Neuronal stem cell (in vitro differentiated cells): Measurements from ENCODE around the gene CFAP107.

Source experiments
- DNase-seq: peaks from one replicate; pipeline ENCODE4 v3.0.0-alpha.2; 2013; ENCODE audit warnings: low spot score
- H2AFZ ChIP-seq: one replicate; pipeline ENCODE4 v1.6.1; 2013; ENCODE audit warnings: mild to moderate bottlenecking, low read length, inconsistent platforms
- H2AK5ac ChIP-seq: 2 replicates; pipeline ENCODE4 v1.6.1; 2013; ENCODE audit warnings: low read depth, mild to moderate bottlenecking, inconsistent platforms, low read length, moderate library complexity, mixed read lengths
- H2BK120ac ChIP-seq: 2 replicates; pipeline ENCODE4 v1.6.1; 2013; ENCODE audit warnings: low read depth, mild to moderate bottlenecking, inconsistent platforms, low read length, moderate library complexity, mixed read lengths
- H2BK12ac ChIP-seq: one replicate; pipeline ENCODE4 v1.6.1; 2013; ENCODE audit warnings: low read length, inconsistent platforms
- H2BK15ac ChIP-seq: 2 replicates; pipeline ENCODE4 v1.6.1; 2013; ENCODE audit warnings: mild to moderate bottlenecking, low read length, inconsistent platforms, mixed read lengths
- H2BK5ac ChIP-seq: one replicate; pipeline ENCODE4 v1.6.1; 2013; ENCODE audit warnings: inconsistent platforms, mild to moderate bottlenecking, low read length, moderate library complexity
- H3K14ac ChIP-seq: one replicate; pipeline ENCODE4 v1.6.1; 2013; ENCODE audit warnings: low read length, inconsistent platforms
- H3K18ac ChIP-seq: 2 replicates; pipeline ENCODE4 v1.6.1; 2013; ENCODE audit warnings: low read length, inconsistent platforms
- H3K23ac ChIP-seq: 2 replicates; pipeline ENCODE4 v1.6.1; 2013; ENCODE audit warnings: low read depth, mild to moderate bottlenecking, mixed read lengths, low read length, inconsistent platforms; ENCODE audit not compliant: poor library complexity
- H3K27ac ChIP-seq: replicated peaks from 3 replicates; pipeline ENCODE4 v1.5.1; 2013; ENCODE audit warnings: low read length, inconsistent platforms
- H3K27me3 ChIP-seq, 3 experiments: 2 replicates each; pipeline ENCODE4 v1.6.1; 2013; ENCODE audit warnings: low read length in 3 of 3, mild to moderate bottlenecking in 2 of 3, inconsistent platforms in 1 of 3, low read depth in 1 of 3, mixed read lengths in 1 of 3, moderate library complexity in 1 of 3; ENCODE audit not compliant: control insufficient read depth in 3 of 3, insufficient read depth in 3 of 3
- H3K36me3 ChIP-seq, 2 donors: replicated peaks in 1 of 2; 2 replicates each; pipeline ENCODE4 v1.6.1; 2013; ENCODE audit warnings: low read length in 2 of 2; ENCODE audit not compliant: control insufficient read depth in 2 of 2, insufficient read depth in 2 of 2
- H3K4ac ChIP-seq: 2 replicates; pipeline ENCODE4 v1.6.1; 2013; ENCODE audit warnings: inconsistent platforms, mild to moderate bottlenecking, low read length, moderate library complexity
- H3K4me1 ChIP-seq, 2 donors: 1 replicate in 1 of 2; 2 replicates in 1 of 2; pipeline ENCODE4 v1.6.1; 2013; ENCODE audit warnings: low read length in 2 of 2, low read depth in 1 of 2; ENCODE audit not compliant: control insufficient read depth in 2 of 2, insufficient read depth in 1 of 2
- H3K4me2 ChIP-seq: one replicate; pipeline ENCODE4 v1.6.1; 2013; ENCODE audit warnings: mild to moderate bottlenecking, low read length, inconsistent platforms; ENCODE audit not compliant: insufficient read depth, poor library complexity, severe bottlenecking
- H3K4me3 ChIP-seq, 2 donors: 2 replicates each; pipeline ENCODE4 v1.5.1; 2013; ENCODE audit warnings: low read length in 2 of 2, mild to moderate bottlenecking in 2 of 2, inconsistent platforms in 1 of 2, moderate library complexity in 1 of 2
- H3K79me1 ChIP-seq: one replicate; pipeline ENCODE4 v1.6.1; 2013; ENCODE audit warnings: low read depth, mild to moderate bottlenecking, inconsistent platforms, low read length, moderate library complexity
- H3K9ac ChIP-seq: one replicate; pipeline ENCODE4 v1.6.1; 2013; ENCODE audit warnings: mild to moderate bottlenecking, low read depth, low read length, inconsistent platforms; ENCODE audit not compliant: poor library complexity
- H3K9me3 ChIP-seq, 2 donors: replicated peaks in 1 of 2; 2 replicates each; pipeline versions ENCODE3 to v1.6.1; 2013; ENCODE audit warnings: low read length in 2 of 2, mild to moderate bottlenecking in 2 of 2, inconsistent platforms in 1 of 2, low read depth in 1 of 2, mixed read lengths in 1 of 2, moderate library complexity in 1 of 2; ENCODE audit not compliant: control insufficient read depth in 2 of 2, insufficient read depth in 1 of 2
- H4K8ac ChIP-seq: one replicate; pipeline ENCODE4 v1.6.1; 2013; ENCODE audit warnings: low read depth, mild to moderate bottlenecking, inconsistent platforms, low read length, moderate library complexity
- H4K91ac ChIP-seq: one replicate; pipeline ENCODE4 v1.6.1; 2013; ENCODE audit warnings: low read length, low read depth, mild to moderate bottlenecking, inconsistent platforms; ENCODE audit not compliant: poor library complexity
- WGBS, 2 donors: extraction: QIAGEN DNeasy Blood & Tissue Kit; methylation state at CpG; one replicate each; pipeline ENCODE4 v1.1.7; 2013; ENCODE audit warnings: missing lambda C conversion rate in 2 of 2, mixed read lengths in 1 of 2; ENCODE audit not compliant: insufficient read length in 2 of 2, insufficient replicate concordance in 1 of 2; ENCODE audit errors: extremely low coverage in 2 of 2; 5-methylcytosine and 5-hydroxymethylcytosine counted together

CFAP107 gene

DNA sequence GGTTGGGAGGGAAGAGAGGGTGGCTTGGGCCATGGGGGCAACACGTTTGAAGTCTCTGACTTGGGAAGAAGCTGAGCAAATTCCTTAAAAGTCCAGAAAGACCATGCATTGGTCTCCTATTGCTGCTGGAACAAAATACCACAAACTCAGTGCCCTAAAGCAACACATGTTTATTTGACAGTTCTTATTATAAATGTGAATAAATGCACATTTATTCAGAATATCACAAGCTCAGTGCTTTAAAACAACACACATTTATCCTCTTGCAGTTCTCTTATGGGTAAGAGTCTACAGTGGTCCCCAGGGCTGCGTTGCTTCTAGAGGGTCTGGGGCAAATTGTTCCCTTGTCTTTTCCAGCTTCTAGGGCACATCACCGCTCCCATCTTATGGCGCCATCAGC, 17.5 kb downstream of the CFAP107 start:
- Histone ChIP-seq H3K18ac (no peak overlapping the region), H2BK12ac (no peak overlapping the region), H3K4me2 (no peak overlapping the region), H3K23ac (no peak overlapping the region), H2BK15ac (no peak overlapping the region), H4K91ac (no peak overlapping the region), H3K9me3 (no peaks in the 10 kb centered on the region), H3K4ac (no peak overlapping the region), H3K4me1 (no peaks in the 10 kb centered on the region), H2BK120ac (no peak overlapping the region), H4K8ac (no peak overlapping the region), H3K27me3 (peaks cover 0 to 8% (median 0%) of the 10 kb centered on the region in 3 experiments), H3K9ac (no peak overlapping the region), H2AFZ (no peak overlapping the region), H3K14ac (no peak overlapping the region), H3K4me3 (no peak overlapping the region), H2AK5ac (no peak overlapping the region), H2BK5ac (no peak overlapping the region), H3K36me3 (no peaks in the 10 kb centered on the region), H3K79me1 (no peaks in the 10 kb centered on the region), H3K27ac (no peak overlapping the region)
- DNase-seq = no peak
- WGBS, 2 donors = no CpG with 5 or more reads among the region's 4 CpGs

DNA sequence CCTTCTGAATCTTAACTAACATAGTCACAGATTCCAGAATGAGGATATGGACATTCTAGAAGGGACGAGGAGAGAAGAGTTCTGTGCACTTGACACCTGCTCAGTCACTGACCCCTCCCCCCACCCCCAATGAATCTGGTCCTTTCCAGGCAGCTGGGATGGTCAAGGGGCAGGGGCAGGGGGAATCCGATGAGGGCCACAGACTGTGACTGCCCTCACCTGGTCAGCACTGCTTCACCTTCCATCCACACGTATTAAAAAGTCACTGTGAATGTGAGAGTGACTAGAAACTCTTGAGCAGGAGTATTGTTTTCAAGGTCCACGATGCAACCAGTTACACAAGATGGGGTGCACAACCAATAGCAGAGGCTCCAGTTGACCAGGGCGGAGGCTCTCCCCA, 18.0 kb downstream of the CFAP107 start:
- no CpG with 5 or more reads among the region's 5 CpGs for WGBS, 2 donors
- H2BK5ac ChIP-seq = no peak overlapping the region

DNA sequence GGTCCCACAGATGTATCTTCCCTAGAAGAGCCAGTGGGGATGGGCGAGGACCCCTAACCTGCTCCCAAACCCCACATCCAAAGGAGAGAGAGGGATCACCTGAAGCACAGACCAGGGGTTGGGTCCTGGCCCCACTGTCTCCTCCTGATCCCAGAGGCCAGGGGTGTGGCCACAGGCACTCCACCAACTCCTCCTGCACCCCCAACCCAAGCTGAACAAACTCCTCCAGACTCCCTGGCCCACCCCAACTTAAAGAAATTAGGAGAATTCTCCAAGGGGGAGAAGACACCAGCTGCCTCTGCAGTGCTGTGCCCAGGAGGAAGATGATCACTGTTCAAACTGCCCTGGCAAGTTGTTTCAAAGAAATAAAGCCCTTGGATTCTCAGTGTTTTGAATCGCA, 23.0 kb downstream of the CFAP107 start:
- Histone ChIP-seq H3K9ac (no peak overlapping the region), H4K8ac (no peak overlapping the region), H3K36me3 (no peaks in the 10 kb centered on the region), H3K9me3 (no peaks in the 10 kb centered on the region), H3K4me1 (no peaks in the 10 kb centered on the region), H4K91ac (no peak overlapping the region), H3K18ac (no peak overlapping the region), H3K27ac (no peak overlapping the region), H2BK12ac (no peak overlapping the region), H3K4ac (no peak overlapping the region), H3K27me3 (peaks cover 0 to 22% (median 2%) of the 10 kb centered on the region in 3 experiments), H2BK5ac (no peak overlapping the region), H3K4me2 (no peak overlapping the region), H2BK120ac (no peak overlapping the region), H3K4me3 (no peak overlapping the region), H2AK5ac (no peak overlapping the region), H3K14ac (no peak overlapping the region), H2AFZ (no peak overlapping the region), H3K23ac (no peak overlapping the region), H3K79me1 (no peaks in the 10 kb centered on the region), H2BK15ac (no peak overlapping the region)
- no CpG with 5 or more reads among the region's 2 CpGs for WGBS, 2 donors
- DNase-seq = no peak

More for the DNA sequence above, 18.0 kb downstream of the CFAP107 start:
- no peak overlapping the region for H3K14ac ChIP-seq
- no peak overlapping the region for H2BK15ac ChIP-seq
- H3K4me1 ChIP-seq = no peaks in the 10 kb centered on the region
- H3K79me1 ChIP-seq = no peaks in the 10 kb centered on the region
- H3K27ac ChIP-seq = no peak overlapping the region
- H4K8ac ChIP-seq = no peak overlapping the region
- H2BK120ac ChIP-seq = no peak overlapping the region
- no peak overlapping the region for H3K4ac ChIP-seq
- no peak overlapping the region for H3K9ac ChIP-seq
- H3K4me3 ChIP-seq = no peak overlapping the region
- H4K91ac ChIP-seq = no peak overlapping the region
- H3K18ac ChIP-seq = no peak overlapping the region
- no peak overlapping the region for H3K23ac ChIP-seq
- H2BK12ac ChIP-seq = no peak overlapping the region
- no peak overlapping the region for H2AK5ac ChIP-seq
- H3K9me3 ChIP-seq = no peaks in the 10 kb centered on the region
- no peak for DNase-seq
- no peaks in the 10 kb centered on the region for H3K36me3 ChIP-seq
- peaks cover 0 to 4% (median 0%) of the 10 kb centered on the region in 3 experiments for H3K27me3 ChIP-seq
- H3K4me2 ChIP-seq = no peak overlapping the region
- H2AFZ ChIP-seq = no peak overlapping the region

DNA sequence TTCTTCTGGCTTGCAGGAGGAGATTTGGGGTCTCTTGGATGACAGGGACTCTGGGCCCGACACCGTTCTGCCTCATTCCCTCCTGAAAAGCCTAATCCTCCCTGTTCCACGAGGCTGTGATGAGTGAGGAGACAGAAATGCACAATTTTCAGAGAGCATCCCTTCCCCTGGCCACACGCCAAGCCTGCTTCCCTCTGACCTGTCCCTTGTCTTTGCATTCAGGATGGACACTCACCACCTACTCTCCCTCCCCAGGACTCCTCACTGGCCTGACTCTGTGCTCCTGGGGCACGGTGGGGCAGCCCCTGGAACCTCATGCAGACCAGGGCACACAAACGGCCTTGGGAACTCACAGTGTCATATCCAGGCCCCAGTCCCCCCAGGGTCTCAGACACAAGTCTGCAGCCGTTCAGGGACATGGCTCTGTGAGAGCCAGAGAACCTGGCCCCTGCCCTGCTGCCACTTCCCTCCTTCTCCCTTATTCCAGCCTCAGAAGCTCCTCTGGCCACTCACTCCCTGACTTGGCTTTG, 24.0 kb downstream of the CFAP107 start:
- Histone ChIP-seq H3K36me3 (no peaks in the 10 kb centered on the region), H3K4me1 (no peaks in the 10 kb centered on the region), H3K4me2 (no peak overlapping the region), H3K23ac (no peak overlapping the region), H3K27ac (no peak overlapping the region), H2BK12ac (no peak overlapping the region), H2BK5ac (no peak overlapping the region), H2AFZ (no peak overlapping the region), H2BK15ac (no peak overlapping the region), H3K4me3 (no peak overlapping the region), H2AK5ac (no peak overlapping the region), H3K14ac (no peak overlapping the region), H3K27me3 (peaks cover 0 to 27% (median 2%) of the 10 kb centered on the region in 3 experiments), H3K4ac (no peak overlapping the region), H4K8ac (no peak overlapping the region), H3K79me1 (no peaks in the 10 kb centered on the region), H3K9me3 (no peaks in the 10 kb centered on the region), H4K91ac (no peak overlapping the region), H3K9ac (no peak overlapping the region), H2BK120ac (no peak overlapping the region), H3K18ac (peak overlapping the region; percentile 56)
- WGBS, 2 donors = no CpG with 5 or more reads among the region's 7 CpGs
- no peak for DNase-seq
